ENCODE results near the gene MEGF11.

The MEGF11 gene

GRCh38 chr15:66167854-66168253 is 85.7 kb downstream of the MEGF11 start:
- FAIRE-seq, result no peak

- FAIRE-seq, result no peak
Observed at GRCh38 chr15:66165856-66166255, 87.7 kb downstream of the MEGF11 start.

GRCh38 chr15:66164788-66165187 is 88.8 kb downstream of the MEGF11 start:
- no peak for FAIRE-seq

- no peak for FAIRE-seq
Observed at GRCh38 chr15:66163553-66163952, 90.0 kb downstream of the MEGF11 start.

- no peak for FAIRE-seq
Observed at GRCh38 chr15:66162286-66162685, 91.3 kb downstream of the MEGF11 start.

GRCh38 chr15:66161575-66162118 is 91.9 kb downstream of the MEGF11 start:
- no peak for FAIRE-seq

- no peak for FAIRE-seq
Observed at GRCh38 chr15:66161108-66161507, 92.4 kb downstream of the MEGF11 start.

- FAIRE-seq, result no peak
Observed at GRCh38 chr15:66157507-66157906, 96.0 kb downstream of the MEGF11 start.

- FAIRE-seq, result no peak
Observed at GRCh38 chr15:66156310-66156975, 97.1 kb downstream of the MEGF11 start.

- FAIRE-seq, result no peak
Observed at GRCh38 chr15:66155065-66155464, 98.5 kb downstream of the MEGF11 start.

- no peak for FAIRE-seq
Observed at GRCh38 chr15:66154581-66154980, 99.0 kb downstream of the MEGF11 start.

- FAIRE-seq, result no peak
Observed at GRCh38 chr15:66153549-66154415, 99.8 kb downstream of the MEGF11 start.

GRCh38 chr15:66152650-66153049 is 100.9 kb downstream of the MEGF11 start:
- FAIRE-seq, result no peak

GRCh38 chr15:66151809-66152208 is 101.7 kb downstream of the MEGF11 start:
- no peak for FAIRE-seq

GRCh38 chr15:66149871-66150270 is 103.7 kb downstream of the MEGF11 start:
- no peak for FAIRE-seq

GRCh38 chr15:66148187-66148586 is 105.4 kb downstream of the MEGF11 start:
- FAIRE-seq, result no peak

GRCh38 chr15:66147440-66147839 is 106.1 kb downstream of the MEGF11 start:
- no peak for FAIRE-seq

- no peak for FAIRE-seq
Observed at GRCh38 chr15:66145726-66146182, 107.8 kb downstream of the MEGF11 start.

- FAIRE-seq, result no peak
Observed at GRCh38 chr15:66144978-66145725, 108.4 kb downstream of the MEGF11 start.

GRCh38 chr15:66142285-66142684 is 111.3 kb downstream of the MEGF11 start:
- FAIRE-seq, result no peak

GRCh38 chr15:66139591-66140207 is 113.9 kb downstream of the MEGF11 start:
- FAIRE-seq, result no peak

- FAIRE-seq, result no peak
Observed at GRCh38 chr15:66138892-66139590, 114.5 kb downstream of the MEGF11 start.

Data from A204.1 (cell line).